GM12878 (cell line): ENCODE measurements around the gene PRKN. TPM values are rescaled to one million over a fixed set of nuclear protein-coding genes. Genes with fewer than 3 reads are reported as not detected.

Source experiments
- ATAC-seq: fragments of 200-7000 bp; cut with Tn5 transposase; 3 replicates; pipeline ENCODE4 v1.9.1; 2020; ENCODE audit warnings: mild to moderate bottlenecking, moderate library complexity
- BruUV-seq: library from RNA; stranded (reverse); fragments of 400-500 nt; replicated peaks from 2 replicates; lab custom pipeline; 2021; lab: Mats Ljungman, UMichigan
- CTCF ChIA-PET: fragments of 300-600 bp; sonication (Branson Sonifier 250); formaldehyde crosslinking; extraction: SDS; loops from one replicate; lab custom pipeline; 2021; ENCODE audit warnings: inconsistent platforms; lab: Yijun Ruan, JAX
- POLR2A ChIA-PET: fragments of 350-600 bp; formaldehyde crosslinking; extraction: SDS; loops from one replicate; lab custom pipeline; 2021; ENCODE audit warnings: inconsistent platforms; lab: Charles Lee
- RAD21 ChIA-PET: fragments of 300-600 bp; sonication (Branson Sonifier 250); formaldehyde crosslinking; loops from one replicate; lab custom pipeline; 2023; ENCODE audit warnings: antibody characterized with exemption; ENCODE audit not compliant: unreplicated experiment; lab: Charles Lee
- SMC1A ChIA-PET: fragments of 300-600 bp; sonication (Branson Sonifier 250); formaldehyde crosslinking; loops from one replicate; lab custom pipeline; 2023; ENCODE audit not compliant: unreplicated experiment, uncharacterized antibody; lab: Charles Lee
- DNase-seq: peaks from one replicate; pipeline ENCODE4 v3.0.0-alpha.2; 2011; ENCODE audit warnings: low read depth, low spot score
- FAIRE-seq: peaks from 3 replicates; lab custom pipeline; 2011; peaks lifted over from hg19 to GRCh38; lab: Jason Lieb, UNC
- H2AFZ ChIP-seq: 2 replicates; pipeline ENCODE4 v1.6.0; 2011; ENCODE audit warnings: low read depth, low read length, control low read depth; ENCODE audit not compliant: control insufficient read depth
- H3K27ac ChIP-seq: 2 replicates; pipeline ENCODE4 v1.5.1; 2011; ENCODE audit warnings: control low read depth; ENCODE audit not compliant: control insufficient read depth, insufficient read depth
- H3K27me3 ChIP-seq, 2 experiments: replicated peaks in 1 of 2; 2 replicates each; pipeline versions ENCODE4 v1.6.0 to v1.6.1; 2011; ENCODE audit warnings: low read length in 1 of 2; ENCODE audit not compliant: control insufficient read depth in 2 of 2, insufficient read depth in 2 of 2
- H3K36me3 ChIP-seq, 2 experiments: 2 replicates each; pipeline ENCODE4 v1.5.1; 2011; ENCODE audit warnings: low read length in 1 of 2; ENCODE audit not compliant: control insufficient read depth in 2 of 2, insufficient read depth in 2 of 2
- H3K4me1 ChIP-seq: 2 replicates; pipeline ENCODE4 v1.6.1; 2011; ENCODE audit warnings: mild to moderate bottlenecking, low read length, moderate library complexity, mixed read lengths; ENCODE audit not compliant: control insufficient read depth, insufficient read depth
- H3K4me2 ChIP-seq: 2 replicates; pipeline ENCODE4 v1.6.0; 2011; ENCODE audit warnings: control low read depth; ENCODE audit not compliant: control insufficient read depth, insufficient read depth
- H3K4me3 ChIP-seq: fragments of 200-600 bp; sonication (generic); 2 replicates; pipeline ENCODE4 v1.5.1; 2016
- H3K79me2 ChIP-seq: 2 replicates; pipeline ENCODE4 v1.6.0; 2011; ENCODE audit warnings: low read length; ENCODE audit not compliant: control insufficient read depth, insufficient read depth
- H3K9ac ChIP-seq: 2 replicates; pipeline ENCODE4 v1.8.0; 2011; ENCODE audit warnings: low read length, control low read depth, mixed read lengths; ENCODE audit not compliant: control insufficient read depth, insufficient read depth
- H3K9me3 ChIP-seq: replicated peaks from 3 replicates; pipeline ENCODE4 v1.5.1; 2011; ENCODE audit warnings: mild to moderate bottlenecking, low read length; ENCODE audit not compliant: control insufficient read depth, insufficient read depth
- H4K20me1 ChIP-seq: 2 replicates; pipeline ENCODE4 v1.6.0; 2011; ENCODE audit not compliant: control insufficient read depth, insufficient read depth
- BCLAF1 ChIP-seq: fragments of 450-650 bp; IDR thresholded peaks from 2 replicates; pipeline ENCODE4 v1.6.1; 2017; ENCODE audit warnings: antibody characterized with exemption, mild to moderate bottlenecking, moderate library complexity
- FOXK2 ChIP-seq: fragments of 450-650 bp; IDR thresholded peaks from 2 replicates; pipeline ENCODE4 v1.6.1; 2017; ENCODE audit warnings: mild to moderate bottlenecking, moderate library complexity
- IRF3 ChIP-seq: fragments of 450-650 bp; IDR thresholded peaks from 2 replicates; pipeline ENCODE4 v1.6.1; 2014; ENCODE audit warnings: mild to moderate bottlenecking
- MEF2B ChIP-seq: fragments of 450-650 bp; IDR thresholded peaks from 2 replicates; pipeline ENCODE4 v1.6.1; 2018; ENCODE audit warnings: mild to moderate bottlenecking, moderate library complexity; ENCODE audit not compliant: partially characterized antibody, poor library complexity, severe bottlenecking
- RAD51 ChIP-seq: fragments of 450-650 bp; IDR thresholded peaks from 2 replicates; pipeline ENCODE4 v1.6.1; 2016; ENCODE audit warnings: moderate library complexity, mild to moderate bottlenecking, inconsistent platforms
- SRF ChIP-seq, 2 experiments: IDR thresholded peaks; 2 replicates each; pipeline ENCODE4 v1.6.1; 2011; ENCODE audit warnings: low read depth in 2 of 2, low read length in 2 of 2, mild to moderate bottlenecking in 1 of 2, moderate library complexity in 1 of 2
- WGBS: methylation state at CpG from one replicate; pipeline ENCODE4 v1.1.6; 2016; ENCODE audit warnings: low lambda C conversion rate; ENCODE audit not compliant: insufficient replicate concordance, insufficient coverage; ENCODE audit errors: missing lambda C conversion rate; 5-methylcytosine and 5-hydroxymethylcytosine counted together
- in situ Hi-C: fragments of 300-500 bp; cut with MboI; formaldehyde crosslinking; loops from 9 replicates; pipeline ENCODE4 v1.14.3; 2018; ENCODE audit warnings: mixed read lengths
- intact Hi-C: fragments of 100-400 bp; cut with micrococcal nuclease; formaldehyde crosslinking; loops from one replicate; pipeline ENCODE4 v1.14.2; 2022; ENCODE audit not compliant: unreplicated experiment
- polyA plus RNA-seq, 11 experiments: library from polyadenylated mRNA; depleted of rRNA in 4 of 11; unstranded in 6 of 11; stranded (reverse) in 5 of 11; fragments of >200 nt; fragmentation: Nextera tagmentation in 4 of 11; fragmentation: Illumina TruSeq in 1 of 11; extraction: Ambion mirVana in 4 of 11; extraction: Trizol in 1 of 11; gene quantifications; 1 replicate in 1 of 11; 2 replicates in 10 of 11; pipeline versions ENCODE4 v1.2.1 to v1.2.3, GENCODE V29; 2011 to 2016; ENCODE audit warnings: inconsistent platforms in 2 of 11, missing spikeins in 2 of 11, low read depth in 1 of 11
- total RNA-seq, 4 experiments: library from RNA; depleted of rRNA in 3 of 4; stranded (reverse); fragments of >200 nt in 3 of 4; fragmentation: Illumina TruSeq in 1 of 4; extraction: Trizol in 1 of 4; gene quantifications; 2 replicates each; pipeline versions ENCODE4 v1.2.1 to v1.2.3, GENCODE V29; 2013 to 2021

Gene PRKN
- total and polyA plus RNA-seq, 10 of the 15 experiments (the other 5 are each of a cell fraction or from before 2014, with no cell fraction given): 0.06 to 0.09 TPM; not detected in 8

DNA sequence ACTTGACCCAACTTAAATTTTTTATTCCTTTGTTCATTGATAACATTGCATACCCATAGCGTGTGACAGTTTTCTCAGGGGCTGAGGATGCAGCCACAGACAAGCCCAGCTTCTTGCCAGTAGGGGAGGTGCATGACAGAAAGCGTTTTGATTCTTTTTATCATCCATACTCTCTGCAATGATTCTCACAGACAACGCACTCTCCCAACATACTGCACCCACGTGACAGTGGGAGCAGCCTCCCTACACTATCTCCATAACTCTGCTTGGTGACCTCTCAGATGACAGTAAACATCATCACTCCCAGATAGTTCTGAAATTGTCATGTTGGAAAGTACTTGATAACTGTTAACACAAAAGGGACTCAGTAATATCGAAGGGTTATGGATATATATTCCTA is 972.5 kb downstream of the PRKN start (continued):
- TF ChIP-seq BCLAF1: no peak
- no peak for TF ChIP-seq IRF3
- TF ChIP-seq RAD51: no peak

GRCh38 chr6:161750686-161751085 is 976.9 kb downstream of the PRKN start:
- intact Hi-C loops (no loop called here), in situ Hi-C loops (no loop called here)
- Histone ChIP-seq H3K27me3 (no peaks in the 10 kb centered on the region), H3K36me3 (no peaks in the 10 kb centered on the region), H4K20me1 (no peaks in the 10 kb centered on the region), H3K9me3 (no peaks in the 10 kb centered on the region), H2AFZ (no peak overlapping the region), H3K4me3 (no peak overlapping the region), H3K4me2 (no peak overlapping the region), H3K27ac (no peak overlapping the region), H3K79me2 (no peaks in the 10 kb centered on the region), H3K4me1 (no peaks in the 10 kb centered on the region), H3K9ac (no peak overlapping the region)
- RAD21 ChIA-PET: no interaction called here
- POLR2A ChIA-PET: no interaction called here
- BruUV-seq: no TSS peak
- TF ChIP-seq MEF2B (no peak), FOXK2 (no peak), SRF (IDR thresholded peaks at IDR 0.05; ENCODE audit: low read depth in 2 of 2, low read length in 2 of 2) (no peak)
- DNase-seq (no peak), FAIRE-seq (no peak), ATAC-seq (no peak)
- 13% methylated on average over 3 of the region's 3 CpGs for WGBS
- SMC1A ChIA-PET: no interaction called here
- CTCF ChIA-PET: interaction anchor here (1.4 kb wide), 1 partner anchor 8 kb away, joined by 3 read pairs; no protein-coding TSS in a partner anchor
